ENCODE data around the gene CSMD2.

CSMD2 gene

DNA sequence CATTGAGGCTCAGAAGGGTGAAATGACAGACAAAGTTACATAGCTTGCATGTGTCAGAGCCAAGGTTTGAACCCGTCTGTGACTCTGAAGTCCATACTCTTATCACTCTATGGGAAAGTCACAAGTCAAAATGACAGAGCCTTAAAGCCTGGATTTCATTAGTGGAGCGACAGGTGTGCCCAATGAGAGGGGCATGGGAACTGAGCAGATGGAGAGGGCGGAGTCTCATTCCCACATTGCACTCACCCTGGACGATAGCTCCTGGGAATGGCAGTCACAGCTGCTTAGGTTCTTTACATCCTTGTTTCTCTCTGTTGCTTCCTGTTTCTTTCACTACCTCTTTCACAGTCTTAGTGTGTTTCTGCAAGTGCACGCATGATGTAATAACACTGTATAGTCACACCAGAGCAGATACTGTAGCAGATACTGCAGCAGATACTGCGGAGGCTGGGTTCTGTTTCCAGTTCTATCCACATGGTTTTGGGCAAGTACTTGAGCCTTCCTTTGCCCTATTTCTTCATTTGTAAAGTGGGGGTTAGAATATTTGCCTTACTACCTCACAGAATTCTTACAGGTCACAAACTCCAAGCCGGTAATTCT is 565.4 kb downstream of the CSMD2 start (continued):
- TF ChIP-seq, protein P1, sequence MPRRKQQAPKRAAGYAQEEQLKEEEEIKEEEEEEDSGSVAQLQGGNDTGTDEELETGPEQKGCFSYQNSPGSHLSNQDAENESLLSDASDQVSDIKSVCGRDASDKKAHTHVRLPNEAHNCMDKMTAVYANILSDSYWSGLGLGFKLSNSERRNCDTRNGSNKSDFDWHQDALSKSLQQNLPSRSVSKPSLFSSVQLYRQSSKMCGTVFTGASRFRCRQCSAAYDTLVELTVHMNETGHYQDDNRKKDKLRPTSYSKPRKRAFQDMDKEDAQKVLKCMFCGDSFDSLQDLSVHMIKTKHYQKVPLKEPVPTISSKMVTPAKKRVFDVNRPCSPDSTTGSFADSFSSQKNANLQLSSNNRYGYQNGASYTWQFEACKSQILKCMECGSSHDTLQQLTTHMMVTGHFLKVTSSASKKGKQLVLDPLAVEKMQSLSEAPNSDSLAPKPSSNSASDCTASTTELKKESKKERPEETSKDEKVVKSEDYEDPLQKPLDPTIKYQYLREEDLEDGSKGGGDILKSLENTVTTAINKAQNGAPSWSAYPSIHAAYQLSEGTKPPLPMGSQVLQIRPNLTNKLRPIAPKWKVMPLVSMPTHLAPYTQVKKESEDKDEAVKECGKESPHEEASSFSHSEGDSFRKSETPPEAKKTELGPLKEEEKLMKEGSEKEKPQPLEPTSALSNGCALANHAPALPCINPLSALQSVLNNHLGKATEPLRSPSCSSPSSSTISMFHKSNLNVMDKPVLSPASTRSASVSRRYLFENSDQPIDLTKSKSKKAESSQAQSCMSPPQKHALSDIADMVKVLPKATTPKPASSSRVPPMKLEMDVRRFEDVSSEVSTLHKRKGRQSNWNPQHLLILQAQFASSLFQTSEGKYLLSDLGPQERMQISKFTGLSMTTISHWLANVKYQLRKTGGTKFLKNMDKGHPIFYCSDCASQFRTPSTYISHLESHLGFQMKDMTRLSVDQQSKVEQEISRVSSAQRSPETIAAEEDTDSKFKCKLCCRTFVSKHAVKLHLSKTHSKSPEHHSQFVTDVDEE (CRISPR knock-in tag; IDR thresholded peaks at IDR 0.05): no peak
- TF ChIP-seq, protein P2, sequence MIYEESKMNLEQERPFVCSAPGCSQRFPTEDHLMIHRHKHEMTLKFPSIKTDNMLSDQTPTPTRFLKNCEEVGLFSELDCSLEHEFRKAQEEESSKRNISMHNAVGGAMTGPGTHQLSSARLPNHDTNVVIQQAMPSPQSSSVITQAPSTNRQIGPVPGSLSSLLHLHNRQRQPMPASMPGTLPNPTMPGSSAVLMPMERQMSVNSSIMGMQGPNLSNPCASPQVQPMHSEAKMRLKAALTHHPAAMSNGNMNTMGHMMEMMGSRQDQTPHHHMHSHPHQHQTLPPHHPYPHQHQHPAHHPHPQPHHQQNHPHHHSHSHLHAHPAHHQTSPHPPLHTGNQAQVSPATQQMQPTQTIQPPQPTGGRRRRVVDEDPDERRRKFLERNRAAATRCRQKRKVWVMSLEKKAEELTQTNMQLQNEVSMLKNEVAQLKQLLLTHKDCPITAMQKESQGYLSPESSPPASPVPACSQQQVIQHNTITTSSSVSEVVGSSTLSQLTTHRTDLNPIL (CRISPR knock-in tag; IDR thresholded peaks at IDR 0.05; ENCODE audit: low read depth): no peak
- TF ChIP-seq GLIS3 (CRISPR knock-in tag; IDR thresholded peaks at IDR 0.05) (no peak), OSR1 (CRISPR knock-in tag; IDR thresholded peaks at IDR 0.05) (no peak)

DNA sequence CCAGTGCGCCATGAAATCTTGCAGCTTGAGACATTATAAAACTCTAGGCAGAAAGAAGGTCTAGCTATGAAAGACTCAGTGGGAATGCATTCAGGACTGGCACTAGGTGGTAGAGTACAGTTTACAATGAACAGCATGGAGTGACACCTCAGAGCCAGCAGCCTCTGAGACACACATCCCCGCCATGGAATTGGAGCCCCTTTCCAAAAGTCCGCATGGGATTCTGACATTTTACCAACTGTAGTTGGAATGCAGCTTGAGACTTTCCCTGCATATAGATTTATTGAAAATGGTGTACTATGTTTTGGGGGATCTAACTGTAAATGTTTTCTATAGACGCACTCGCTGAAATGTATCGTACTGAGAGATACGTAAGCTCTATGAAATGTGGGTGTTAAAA is 576.3 kb downstream of the CSMD2 start:
- TF ChIP-seq ZFP3 (CRISPR knock-in tag; IDR thresholded peaks at IDR 0.05) (no peak), TCF4 (CRISPR knock-in tag; IDR thresholded peaks at IDR 0.05; ENCODE audit: borderline replicate concordance) (no peak), TOX (CRISPR knock-in tag; IDR thresholded peaks at IDR 0.05; ENCODE audit: borderline replicate concordance) (no peak), GLIS3 (CRISPR knock-in tag; IDR thresholded peaks at IDR 0.05) (no peak), ZNF565 (CRISPR knock-in tag; conservative IDR thresholded peaks at IDR 0.05; ENCODE audit: low read depth) (no peak), OSR1 (CRISPR knock-in tag; IDR thresholded peaks at IDR 0.05) (no peak), ISL1 (CRISPR knock-in tag; IDR thresholded peaks at IDR 0.05) (no peak), CSDC2 (CRISPR knock-in tag; IDR thresholded peaks at IDR 0.05) (no peak), PPARA (CRISPR knock-in tag; IDR thresholded peaks at IDR 0.05; ENCODE audit: borderline replicate concordance) (no peak), ARNTL (CRISPR knock-in tag; IDR thresholded peaks at IDR 0.05; ENCODE audit: borderline replicate concordance, low read depth) (no peak)
- TF ChIP-seq, protein P3, sequence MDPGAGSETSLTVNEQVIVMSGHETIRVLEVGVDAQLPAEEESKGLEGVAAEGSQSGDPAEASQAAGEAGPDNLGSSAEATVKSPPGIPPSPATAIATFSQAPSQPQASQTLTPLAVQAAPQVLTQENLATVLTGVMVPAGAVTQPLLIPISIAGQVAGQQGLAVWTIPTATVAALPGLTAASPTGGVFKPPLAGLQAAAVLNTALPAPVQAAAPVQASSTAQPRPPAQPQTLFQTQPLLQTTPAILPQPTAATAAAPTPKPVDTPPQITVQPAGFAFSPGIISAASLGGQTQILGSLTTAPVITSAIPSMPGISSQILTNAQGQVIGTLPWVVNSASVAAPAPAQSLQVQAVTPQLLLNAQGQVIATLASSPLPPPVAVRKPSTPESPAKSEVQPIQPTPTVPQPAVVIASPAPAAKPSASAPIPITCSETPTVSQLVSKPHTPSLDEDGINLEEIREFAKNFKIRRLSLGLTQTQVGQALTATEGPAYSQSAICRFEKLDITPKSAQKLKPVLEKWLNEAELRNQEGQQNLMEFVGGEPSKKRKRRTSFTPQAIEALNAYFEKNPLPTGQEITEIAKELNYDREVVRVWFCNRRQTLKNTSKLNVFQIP (CRISPR knock-in tag; IDR thresholded peaks at IDR 0.05; ENCODE audit: borderline replicate concordance, low read depth): no peak
- TF ChIP-seq, protein P4, sequence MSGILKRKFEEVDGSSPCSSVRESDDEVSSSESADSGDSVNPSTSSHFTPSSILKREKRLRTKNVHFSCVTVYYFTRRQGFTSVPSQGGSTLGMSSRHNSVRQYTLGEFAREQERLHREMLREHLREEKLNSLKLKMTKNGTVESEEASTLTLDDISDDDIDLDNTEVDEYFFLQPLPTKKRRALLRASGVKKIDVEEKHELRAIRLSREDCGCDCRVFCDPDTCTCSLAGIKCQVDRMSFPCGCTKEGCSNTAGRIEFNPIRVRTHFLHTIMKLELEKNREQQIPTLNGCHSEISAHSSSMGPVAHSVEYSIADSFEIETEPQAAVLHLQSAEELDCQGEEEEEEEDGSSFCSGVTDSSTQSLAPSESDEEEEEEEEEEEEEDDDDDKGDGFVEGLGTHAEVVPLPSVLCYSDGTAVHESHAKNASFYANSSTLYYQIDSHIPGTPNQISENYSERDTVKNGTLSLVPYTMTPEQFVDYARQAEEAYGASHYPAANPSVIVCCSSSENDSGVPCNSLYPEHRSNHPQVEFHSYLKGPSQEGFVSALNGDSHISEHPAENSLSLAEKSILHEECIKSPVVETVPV (CRISPR knock-in tag; IDR thresholded peaks at IDR 0.05): no peak
- TF ChIP-seq, protein P5, sequence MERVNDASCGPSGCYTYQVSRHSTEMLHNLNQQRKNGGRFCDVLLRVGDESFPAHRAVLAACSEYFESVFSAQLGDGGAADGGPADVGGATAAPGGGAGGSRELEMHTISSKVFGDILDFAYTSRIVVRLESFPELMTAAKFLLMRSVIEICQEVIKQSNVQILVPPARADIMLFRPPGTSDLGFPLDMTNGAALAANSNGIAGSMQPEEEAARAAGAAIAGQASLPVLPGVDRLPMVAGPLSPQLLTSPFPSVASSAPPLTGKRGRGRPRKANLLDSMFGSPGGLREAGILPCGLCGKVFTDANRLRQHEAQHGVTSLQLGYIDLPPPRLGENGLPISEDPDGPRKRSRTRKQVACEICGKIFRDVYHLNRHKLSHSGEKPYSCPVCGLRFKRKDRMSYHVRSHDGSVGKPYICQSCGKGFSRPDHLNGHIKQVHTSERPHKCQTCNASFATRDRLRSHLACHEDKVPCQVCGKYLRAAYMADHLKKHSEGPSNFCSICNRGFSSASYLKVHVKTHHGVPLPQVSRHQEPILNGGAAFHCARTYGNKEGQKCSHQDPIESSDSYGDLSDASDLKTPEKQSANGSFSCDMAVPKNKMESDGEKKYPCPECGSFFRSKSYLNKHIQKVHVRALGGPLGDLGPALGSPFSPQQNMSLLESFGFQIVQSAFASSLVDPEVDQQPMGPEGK (CRISPR knock-in tag; IDR thresholded peaks at IDR 0.05; ENCODE audit: borderline replicate concordance): no peak
- ATAC-seq: no peak

DNA sequence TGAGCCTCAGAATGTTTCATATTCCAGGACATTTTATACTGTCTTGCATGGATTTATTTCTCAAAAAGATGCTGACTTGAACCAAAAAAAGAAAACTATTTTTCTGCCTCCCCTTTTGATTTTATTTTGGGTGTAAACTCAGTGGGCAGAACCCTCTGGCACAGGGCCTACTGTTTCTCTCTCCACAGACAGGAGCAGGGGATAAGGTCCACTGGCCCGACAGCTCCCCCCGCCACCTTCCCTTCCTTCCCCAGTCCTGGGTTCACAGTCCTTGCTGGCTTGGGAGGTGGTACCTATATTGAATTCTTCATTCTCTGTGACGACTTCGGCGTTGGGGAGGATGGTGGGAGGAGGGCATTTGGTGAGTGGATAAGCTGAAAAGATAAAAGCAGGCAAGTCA is 578.2 kb downstream of the CSMD2 start:
- ATAC-seq: no peak
- TF ChIP-seq ZFP30 (CRISPR knock-in tag; IDR thresholded peaks at IDR 0.05): no peak
- TF ChIP-seq, protein P5 (CRISPR knock-in tag; IDR thresholded peaks at IDR 0.05; ENCODE audit: borderline replicate concordance): no peak
- no peak for TF ChIP-seq TOX (CRISPR knock-in tag; IDR thresholded peaks at IDR 0.05; ENCODE audit: borderline replicate concordance)
- TF ChIP-seq ARNTL (CRISPR knock-in tag; IDR thresholded peaks at IDR 0.05; ENCODE audit: borderline replicate concordance, low read depth): no peak
- TF ChIP-seq RARB (CRISPR knock-in tag; IDR thresholded peaks at IDR 0.05): no peak
- TF ChIP-seq OSR1 (CRISPR knock-in tag; IDR thresholded peaks at IDR 0.05): no peak
- TF ChIP-seq, protein P3 (CRISPR knock-in tag; IDR thresholded peaks at IDR 0.05; ENCODE audit: borderline replicate concordance, low read depth): no peak
- no peak for TF ChIP-seq ZNF8 (CRISPR knock-in tag; IDR thresholded peaks at IDR 0.05)
- TF ChIP-seq ESRRG (CRISPR knock-in tag; IDR thresholded peaks at IDR 0.05): no peak
- no peak for TF ChIP-seq PPARA (CRISPR knock-in tag; IDR thresholded peaks at IDR 0.05; ENCODE audit: borderline replicate concordance)
- no peak for TF ChIP-seq ZC3H10 (CRISPR knock-in tag; IDR thresholded peaks at IDR 0.05)
- TF ChIP-seq GLIS3 (CRISPR knock-in tag; IDR thresholded peaks at IDR 0.05): no peak
- no peak for TF ChIP-seq BACH2 (CRISPR knock-in tag; IDR thresholded peaks at IDR 0.05; ENCODE audit: borderline replicate concordance)
- TF ChIP-seq, protein P1 (CRISPR knock-in tag; IDR thresholded peaks at IDR 0.05): no peak

All from SK-N-SH treated with all-trans-retinoic acid at 6 μM for 48 hours (cell line).